ENCODE data around the gene PRDM1. TPM values are rescaled to one million over a fixed set of nuclear protein-coding genes. Genes with fewer than 3 reads are reported as not detected.

Gene PRDM1
- total RNA-seq, 1 donor from 2014 or later: 2.3 TPM

GRCh38 chr6:106156413-106156812 is 70.3 kb downstream of the PRDM1 start:
- TF ChIP-seq CTCF (IDR thresholded peaks at IDR 0.05; ENCODE audit: unreplicated experiment): no peak
- DNase-seq (ENCODE audit: low spot score in 2 of 2, unreplicated experiment in 2 of 2): no peak
- H3K27me3 Mint-ChIP-seq (ENCODE audit: low read depth): peaks cover 16% of the 10 kb centered on the region
- peaks cover 3% of the 10 kb centered on the region for H3K9me3 Mint-ChIP-seq
- no peaks in the 10 kb centered on the region for H3K36me3 Mint-ChIP-seq
- no peak overlapping the region for H3K27ac Mint-ChIP-seq
- H3K4me1 Mint-ChIP-seq: no peaks in the 10 kb centered on the region
- no peak overlapping the region for H3K4me3 Mint-ChIP-seq

GRCh38 chr6:106156863-106157262 is 70.7 kb downstream of the PRDM1 start:
- no peak overlapping the region for H3K27ac Mint-ChIP-seq
- no peak for TF ChIP-seq CTCF (IDR thresholded peaks at IDR 0.05; ENCODE audit: unreplicated experiment)
- peaks cover 3% of the 10 kb centered on the region for H3K9me3 Mint-ChIP-seq
- H3K4me3 Mint-ChIP-seq: no peak overlapping the region
- no peaks in the 10 kb centered on the region for H3K4me1 Mint-ChIP-seq
- H3K27me3 Mint-ChIP-seq (ENCODE audit: low read depth): peaks cover 16% of the 10 kb centered on the region
- no peak for DNase-seq (ENCODE audit: low spot score in 2 of 2, unreplicated experiment in 2 of 2)
- H3K36me3 Mint-ChIP-seq: no peaks in the 10 kb centered on the region

GRCh38 chr6:106158816-106159215 is 72.7 kb downstream of the PRDM1 start:
- Mint-ChIP-seq H3K27me3 (ENCODE audit: low read depth) (peaks cover 16% of the 10 kb centered on the region), H3K9me3 (no peaks in the 10 kb centered on the region), H3K27ac (no peak overlapping the region), H3K36me3 (no peaks in the 10 kb centered on the region), H3K4me1 (no peaks in the 10 kb centered on the region), H3K4me3 (no peak overlapping the region)
- no peak for DNase-seq (ENCODE audit: low spot score in 2 of 2, unreplicated experiment in 2 of 2)
- no peak for TF ChIP-seq CTCF (IDR thresholded peaks at IDR 0.05; ENCODE audit: unreplicated experiment)

Other genes with a start within 250 kb of the PRDM1 start
- 29.9 to 33.0 TPM (median 32.6 TPM) in 3 replicates for gene ATG5, start 239.4 kb downstream of the PRDM1 start, total RNA-seq

Data from mesothelial cell of epicardium (in vitro differentiated cells).